ENCODE measurements around the gene SLC35E1.

Gene SLC35E1

GRCh38 chr19:16604615-16605014, 32.4 kb upstream of the SLC35E1 start:
- H3K4me1 ChIP-seq (ENCODE audit: control insufficient read depth in 1 of 2, insufficient read depth in 1 of 2, low read depth in 1 of 2, low read length in 1 of 2), result peaks cover 11 to 17% of the 10 kb centered on the region in 2 experiments
- no peaks in the 10 kb centered on the region for H3K36me3 ChIP-seq
- no peaks in the 10 kb centered on the region for H3K9me3 ChIP-seq
- TF ChIP-seq CTCF (IDR thresholded peaks at IDR 0.05), result no peak
- H3K27me3 ChIP-seq, result no peaks in the 10 kb centered on the region
- H3K27ac ChIP-seq, result no peak overlapping the region
- H3K4me3 ChIP-seq (ENCODE audit: low read depth in 1 of 2, low read length in 1 of 2), result no peak overlapping the region

- Histone ChIP-seq H3K27ac (no peak overlapping the region), H3K9me3 (no peaks in the 10 kb centered on the region), H3K4me3 (ENCODE audit: low read depth in 1 of 2, low read length in 1 of 2) (no peak overlapping the region), H3K4me1 (ENCODE audit: control insufficient read depth in 1 of 2, insufficient read depth in 1 of 2, low read depth in 1 of 2, low read length in 1 of 2) (peaks cover 5 to 7% of the 10 kb centered on the region in 2 experiments), H3K27me3 (no peaks in the 10 kb centered on the region), H3K36me3 (no peaks in the 10 kb centered on the region)
- TF ChIP-seq CTCF (IDR thresholded peaks at IDR 0.05), result no peak
Measured at GRCh38 chr19:16603090-16603489, 30.9 kb upstream of the SLC35E1 start.

GRCh38 chr19:16601378-16602052, 29.3 kb upstream of the SLC35E1 start:
- Histone ChIP-seq H3K27ac (no peak overlapping the region), H3K27me3 (no peaks in the 10 kb centered on the region), H3K9me3 (no peaks in the 10 kb centered on the region), H3K36me3 (no peaks in the 10 kb centered on the region), H3K4me1 (ENCODE audit: control insufficient read depth in 1 of 2, insufficient read depth in 1 of 2, low read depth in 1 of 2, low read length in 1 of 2) (no peaks in the 10 kb centered on the region), H3K4me3 (ENCODE audit: low read depth in 1 of 2, low read length in 1 of 2) (no peak overlapping the region)
- no peak for TF ChIP-seq CTCF (IDR thresholded peaks at IDR 0.05)

GRCh38 chr19:16600824-16601223, 28.6 kb upstream of the SLC35E1 start:
- Histone ChIP-seq H3K27ac (no peak overlapping the region), H3K36me3 (no peaks in the 10 kb centered on the region), H3K27me3 (no peaks in the 10 kb centered on the region), H3K9me3 (no peaks in the 10 kb centered on the region), H3K4me1 (ENCODE audit: control insufficient read depth in 1 of 2, insufficient read depth in 1 of 2, low read depth in 1 of 2, low read length in 1 of 2) (no peaks in the 10 kb centered on the region), H3K4me3 (ENCODE audit: low read depth in 1 of 2, low read length in 1 of 2) (no peak overlapping the region)
- TF ChIP-seq CTCF (IDR thresholded peaks at IDR 0.05), result no peak

- no peak overlapping the region for H3K4me3 ChIP-seq (ENCODE audit: low read depth in 1 of 2, low read length in 1 of 2)
- H3K9me3 ChIP-seq, result no peaks in the 10 kb centered on the region
- TF ChIP-seq CTCF (IDR thresholded peaks at IDR 0.05), result no peak
- no peaks in the 10 kb centered on the region for H3K36me3 ChIP-seq
- H3K27ac ChIP-seq, result no peak overlapping the region
- no peaks in the 10 kb centered on the region for H3K27me3 ChIP-seq
- peaks cover 5 to 6% of the 10 kb centered on the region in 2 experiments for H3K4me1 ChIP-seq (ENCODE audit: control insufficient read depth in 1 of 2, insufficient read depth in 1 of 2, low read depth in 1 of 2, low read length in 1 of 2)
Measured at GRCh38 chr19:16599655-16600346, 27.6 kb upstream of the SLC35E1 start.
